Upper lobe of left lung (tissue), 6 donors: ENCODE measurements around the gene RASGEF1B. TPM values are rescaled to one million over a fixed set of nuclear protein-coding genes. Genes with fewer than 3 reads are reported as not detected.
"Not testable (repeated sequence)": the region's sequence is repeated elsewhere in the genome, so short reads cannot be mapped to it uniquely, and the experiment has no call there.

Experiments used
- ATAC-seq, 2 donors: fragments of 200-7000 bp; cut with Tn5 transposase; one replicate each; pipeline ENCODE4 v1.9.1; 2022; ENCODE audit warnings: mild to moderate bottlenecking in 2 of 2, moderate library complexity in 2 of 2; ENCODE audit not compliant: low FRiP score in 2 of 2
- DNase-seq, 2 donors: peaks; one replicate each; pipeline ENCODE4 v3.0.0-alpha.2; 2019 to 2020
- H3K27ac ChIP-seq, 4 donors: fragments of 200-600 bp; sonication (generic); one replicate each; pipeline ENCODE4 v1.5.1; 2016 to 2019
- H3K27me3 ChIP-seq, 4 donors: fragments of 200-600 bp; sonication (generic); one replicate each; pipeline ENCODE4 v1.5.1; 2017 to 2019
- H3K36me3 ChIP-seq, 4 donors: fragments of 200-600 bp; sonication (generic); one replicate each; pipeline ENCODE4 v1.5.1; 2016 to 2019
- H3K4me1 ChIP-seq, 4 donors: fragments of 200-600 bp; sonication (generic); one replicate each; pipeline ENCODE4 v1.5.1; 2018 to 2019
- H3K4me3 ChIP-seq, 4 donors: fragments of 200-600 bp; sonication (generic); one replicate each; pipeline ENCODE4 v1.5.1; 2017 to 2019; ENCODE audit warnings: mild to moderate bottlenecking in 2 of 4, moderate library complexity in 1 of 4
- H3K9me3 ChIP-seq, 4 donors: fragments of 200-600 bp; sonication (generic); one replicate each; pipeline ENCODE4 v1.5.1; 2018 to 2019
- CTCF ChIP-seq, 6 experiments: fragments of 450-650 bp in 4 of 6; fragments of 200-600 bp in 2 of 6; sonication (generic) in 2 of 6; IDR thresholded peaks; one replicate each; pipeline ENCODE4 v1.5.1; 2016 to 2019; ENCODE audit warnings: antibody characterized with exemption in 6 of 6
- EP300 ChIP-seq, 4 donors: sonication (generic); formaldehyde crosslinking; IDR thresholded peaks; one replicate each; pipeline ENCODE4 v1.5.1; 2017; ENCODE audit warnings: antibody characterized with exemption in 4 of 4, control low read depth in 2 of 4
- POLR2A ChIP-seq, 4 donors: fragments of 450-650 bp; IDR thresholded peaks; one replicate each; pipeline ENCODE4 v1.5.1; 2016 to 2017; ENCODE audit warnings: antibody characterized with exemption in 4 of 4, mild to moderate bottlenecking in 2 of 4
- POLR2AphosphoS5 ChIP-seq, 2 donors: sonication (generic); formaldehyde crosslinking; IDR thresholded peaks; one replicate each; pipeline ENCODE4 v1.5.1; 2017; ENCODE audit warnings: antibody characterized with exemption in 2 of 2
- WGBS, 2 donors: methylation state at CpG; one replicate each; pipeline ENCODE4 v1.1.5; 2017 to 2018; 5-methylcytosine and 5-hydroxymethylcytosine counted together
- total RNA-seq, 6 donors: library from RNA; depleted of rRNA in 4 of 6; stranded (reverse); fragments of >200 nt in 4 of 6; gene quantifications; one replicate each; pipeline versions ENCODE4 v1.1.0 to v1.2.1, GENCODE V29; 2016 to 2021
- donor health status: DM: no; HTN: no; CAD: no; lungs with moderate emphysema.
- donor health status: DM: no; HTN: yes; CAD: no; lungs with severe emphysema.

The RASGEF1B gene
- total RNA-seq, 6 donors from 2014 or later = 45.7 to 81.2 (median 71.4) TPM

GRCh38 chr4:81485310-81485980 is 13.7 kb upstream of the RASGEF1B start:
- no peak overlapping the region for H3K27ac ChIP-seq
- H3K27me3 ChIP-seq = no peaks in the 10 kb centered on the region
- DNase-seq = no peak
- no peak overlapping the region for H3K4me3 ChIP-seq
- 78 to 86% methylated on average over 5 of the region's 5 CpGs for WGBS, 2 donors
- no peaks in the 10 kb centered on the region for H3K4me1 ChIP-seq
- no peaks in the 10 kb centered on the region for H3K36me3 ChIP-seq
- ATAC-seq = no peak
- TF ChIP-seq POLR2A (IDR thresholded peaks at IDR 0.05) (no peak), POLR2AphosphoS5 (IDR thresholded peaks at IDR 0.05) (no peak)
- no peaks in the 10 kb centered on the region for H3K9me3 ChIP-seq

- TF ChIP-seq CTCF (IDR thresholded peaks at IDR 0.05) = no peak
- TF ChIP-seq EP300 (IDR thresholded peaks at IDR 0.05) = no peak
- no peak for TF ChIP-seq POLR2A (IDR thresholded peaks at IDR 0.05)
- WGBS, 2 donors = 55 to 66% methylated on average over 3 of the region's 3 CpGs
- H3K4me1 ChIP-seq = no peaks in the 10 kb centered on the region
- H3K4me3 ChIP-seq = no peak overlapping the region
- no peaks in the 10 kb centered on the region for H3K36me3 ChIP-seq
- ATAC-seq (peak in 1 of 2 donors; percentile 74), DNase-seq (no peak)
- no peaks in the 10 kb centered on the region for H3K27me3 ChIP-seq
- peak overlapping the region in 1 of 4 donors; percentile 30 for H3K27ac ChIP-seq
- no peaks in the 10 kb centered on the region for H3K9me3 ChIP-seq
Observed at GRCh38 chr4:81482326-81482725, 10.6 kb upstream of the RASGEF1B start.

GRCh38 chr4:81481151-81481550 is 9.4 kb upstream of the RASGEF1B start:
- no peak for DNase-seq
- WGBS, 2 donors = 71 to 84% methylated on average over 3 of the region's 3 CpGs
- Histone ChIP-seq H3K36me3 (no peaks in the 10 kb centered on the region), H3K9me3 (no peaks in the 10 kb centered on the region), H3K27me3 (no peaks in the 10 kb centered on the region), H3K4me1 (no peaks in the 10 kb centered on the region), H3K27ac (no peak overlapping the region), H3K4me3 (no peak overlapping the region)
- ATAC-seq = no peak
- TF ChIP-seq CTCF (IDR thresholded peaks at IDR 0.05) = no peak
- TF ChIP-seq POLR2AphosphoS5 (IDR thresholded peaks at IDR 0.05) = no peak
- TF ChIP-seq POLR2A (IDR thresholded peaks at IDR 0.05) = no peak
- TF ChIP-seq EP300 (IDR thresholded peaks at IDR 0.05) = no peak

- not testable (repeated sequence) for H3K27me3 ChIP-seq, H3K9me3 ChIP-seq, DNase-seq, H3K4me1 ChIP-seq, H3K36me3 ChIP-seq, H3K27ac ChIP-seq, ATAC-seq, H3K4me3 ChIP-seq
- WGBS, 2 donors = 46 to 74% methylated on average over 2 of the region's 2 CpGs
Observed at GRCh38 chr4:81479573-81479972, 7.9 kb upstream of the RASGEF1B start.

GRCh38 chr4:81473331-81474265 is 1.9 kb upstream of the RASGEF1B start:
- peak in 1 of 2 donors; percentile 81 for DNase-seq
- not testable (repeated sequence) for H3K27me3 ChIP-seq, ATAC-seq, H3K36me3 ChIP-seq, H3K9me3 ChIP-seq, H3K4me3 ChIP-seq
- Histone ChIP-seq H3K4me1 (peaks cover 13 to 43% (median 21%) of the 10 kb centered on the region in 4 donors), H3K27ac (peak overlapping the region in 3 of 4 donors; percentile 87 to 95 (median 93))
- WGBS, 2 donors = 72 to 77% methylated on average over 13 to 19 of the region's 19 CpGs
- TF ChIP-seq POLR2A (IDR thresholded peaks at IDR 0.05) (peak in 1 of 4 donors; percentile 40), EP300 (IDR thresholded peaks at IDR 0.05) (peak in 1 of 4 donors; percentile 8), POLR2AphosphoS5 (IDR thresholded peaks at IDR 0.05) (peak in 1 of 2 donors; percentile 42)
